Measurements from ENCODE around the gene TMEM187.

The TMEM187 gene

GRCh38 chrX:154013614-154014360, 41.2 kb downstream of the TMEM187 start:
- no peak overlapping the region for H3K56ac ChIP-seq (ENCODE audit: low read length)
- no peak overlapping the region for H2AK5ac ChIP-seq (ENCODE audit: low read length)
- no peak overlapping the region for H2BK15ac ChIP-seq (replicated peaks; ENCODE audit: low read depth)
- H3K79me2 ChIP-seq (ENCODE audit: control insufficient read depth, insufficient read depth, low read length): no peaks in the 10 kb centered on the region
- no peak overlapping the region for H3K4me3 ChIP-seq (ENCODE audit: low read length)
- H4K5ac ChIP-seq (ENCODE audit: low read length): no peak overlapping the region
- H3K79me1 ChIP-seq (ENCODE audit: low read length): no peaks in the 10 kb centered on the region
- no peak overlapping the region for H3K4me2 ChIP-seq (ENCODE audit: low read length)
- H3K36me3 ChIP-seq (ENCODE audit: control insufficient read depth, insufficient read depth, low read length): no peaks in the 10 kb centered on the region
- no CpG with 5 or more reads among the region's 20 CpGs for WGBS (ENCODE audit: extremely low coverage, insufficient coverage, low lambda C conversion rate)
- H3K27me3 ChIP-seq (ENCODE audit: insufficient read depth, low read length, poor library complexity): no peaks in the 10 kb centered on the region
- H2BK120ac ChIP-seq (ENCODE audit: low read depth, low read length): no peak overlapping the region
- H2BK5ac ChIP-seq (ENCODE audit: low read length): no peak overlapping the region
- no peak overlapping the region for H4K8ac ChIP-seq (ENCODE audit: low read depth, low read length)
- H3K4me1 ChIP-seq (ENCODE audit: control insufficient read depth, low read depth, low read length): no peaks in the 10 kb centered on the region
- no peak overlapping the region for H3K23ac ChIP-seq (ENCODE audit: low read length)
- H3K27ac ChIP-seq (ENCODE audit: low read depth, low read length): no peak overlapping the region
- peak; percentile 46 for DNase-seq
- H3K18ac ChIP-seq (ENCODE audit: low read length): no peak overlapping the region
- no peak overlapping the region for H3K9ac ChIP-seq (ENCODE audit: low read length)
- H3K4ac ChIP-seq (ENCODE audit: low read depth, low read length): no peak overlapping the region

DNA sequence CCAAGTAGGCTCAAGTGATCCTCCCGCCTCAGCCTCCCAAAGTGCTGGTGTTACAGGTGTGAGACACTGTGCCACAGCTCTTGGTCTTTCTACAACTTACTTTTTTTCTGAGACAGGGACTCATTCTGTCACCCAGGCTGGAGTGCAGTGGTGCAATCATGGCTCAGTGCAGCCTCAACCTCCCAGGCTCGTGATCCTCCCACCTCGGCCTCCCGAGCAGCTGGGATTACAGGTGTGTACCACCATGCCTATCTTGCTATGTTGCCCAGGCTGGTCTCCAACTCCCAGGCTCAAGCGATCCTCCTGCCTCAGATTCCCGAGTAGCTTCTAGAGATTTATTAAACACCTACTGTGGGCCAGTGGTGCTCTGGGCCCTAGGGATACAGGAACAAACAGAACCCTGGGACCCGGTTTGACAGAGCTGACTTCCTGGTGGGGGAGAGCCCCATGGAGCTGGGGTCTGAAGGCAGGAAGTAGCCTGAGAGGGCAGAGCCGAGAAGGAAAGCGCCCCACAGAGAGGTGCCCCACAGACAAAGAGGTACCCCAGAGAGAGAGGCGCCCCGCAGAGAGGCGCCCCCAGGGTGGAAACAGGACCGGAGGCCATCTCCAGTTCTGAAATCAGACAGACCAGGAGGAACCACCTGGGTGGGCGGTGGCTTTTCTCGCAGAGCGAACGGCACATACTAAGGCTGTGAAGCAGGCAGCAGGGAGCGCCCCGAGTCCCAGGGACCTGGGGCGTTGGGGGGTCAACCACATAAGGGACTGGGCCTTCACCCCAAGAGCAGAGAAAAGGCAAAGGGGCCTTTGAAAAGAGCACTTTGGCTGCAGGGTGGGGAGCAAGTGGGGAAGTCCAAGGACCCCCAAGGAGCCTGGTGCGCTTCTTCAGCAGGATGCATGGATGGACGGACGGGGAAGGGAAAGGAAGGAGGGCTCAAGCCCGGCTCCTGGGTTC, 42.2 kb downstream of the TMEM187 start:
- H2BK5ac ChIP-seq (ENCODE audit: low read length): no peak overlapping the region
- no peak overlapping the region for H3K56ac ChIP-seq (ENCODE audit: low read length)
- H3K4ac ChIP-seq (ENCODE audit: low read depth, low read length): no peak overlapping the region
- H2AK5ac ChIP-seq (ENCODE audit: low read length): no peak overlapping the region
- H3K23ac ChIP-seq (ENCODE audit: low read length): no peak overlapping the region
- H3K27me3 ChIP-seq (ENCODE audit: insufficient read depth, low read length, poor library complexity): no peaks in the 10 kb centered on the region
- H4K8ac ChIP-seq (ENCODE audit: low read depth, low read length): no peak overlapping the region
- no peak for DNase-seq
- no peaks in the 10 kb centered on the region for H3K4me1 ChIP-seq (ENCODE audit: control insufficient read depth, low read depth, low read length)
- no peak overlapping the region for H2BK15ac ChIP-seq (replicated peaks; ENCODE audit: low read depth)
- no peaks in the 10 kb centered on the region for H3K36me3 ChIP-seq (ENCODE audit: control insufficient read depth, insufficient read depth, low read length)
- no CpG with 5 or more reads among the region's 24 CpGs for WGBS (ENCODE audit: extremely low coverage, insufficient coverage, low lambda C conversion rate)
- H4K5ac ChIP-seq (ENCODE audit: low read length): no peak overlapping the region
- H2BK120ac ChIP-seq (ENCODE audit: low read depth, low read length): no peak overlapping the region
- no peak overlapping the region for H3K18ac ChIP-seq (ENCODE audit: low read length)
- H3K27ac ChIP-seq (ENCODE audit: low read depth, low read length): no peak overlapping the region
- H3K79me2 ChIP-seq (ENCODE audit: control insufficient read depth, insufficient read depth, low read length): no peaks in the 10 kb centered on the region
- H3K4me2 ChIP-seq (ENCODE audit: low read length): no peak overlapping the region
- no peak overlapping the region for H3K9ac ChIP-seq (ENCODE audit: low read length)
- H3K79me1 ChIP-seq (ENCODE audit: low read length): no peaks in the 10 kb centered on the region
- no peak overlapping the region for H3K4me3 ChIP-seq (ENCODE audit: low read length)

- Histone ChIP-seq H3K56ac (ENCODE audit: low read length) (no peak overlapping the region), H3K23ac (ENCODE audit: low read length) (no peak overlapping the region), H2AK5ac (ENCODE audit: low read length) (no peak overlapping the region), H2BK120ac (ENCODE audit: low read depth, low read length) (no peak overlapping the region), H3K4me3 (ENCODE audit: low read length) (no peak overlapping the region), H3K36me3 (ENCODE audit: control insufficient read depth, insufficient read depth, low read length) (no peaks in the 10 kb centered on the region), H3K27ac (ENCODE audit: low read depth, low read length) (no peak overlapping the region), H3K4me1 (ENCODE audit: control insufficient read depth, low read depth, low read length) (no peaks in the 10 kb centered on the region), H2BK15ac (replicated peaks; ENCODE audit: low read depth) (no peak overlapping the region), H3K4ac (ENCODE audit: low read depth, low read length) (no peak overlapping the region), H4K5ac (ENCODE audit: low read length) (no peak overlapping the region), H3K4me2 (ENCODE audit: low read length) (no peak overlapping the region), H3K27me3 (ENCODE audit: insufficient read depth, low read length, poor library complexity) (no peaks in the 10 kb centered on the region), H4K8ac (ENCODE audit: low read depth, low read length) (no peak overlapping the region), H3K79me1 (ENCODE audit: low read length) (no peaks in the 10 kb centered on the region), H3K18ac (ENCODE audit: low read length) (no peak overlapping the region), H3K79me2 (ENCODE audit: control insufficient read depth, insufficient read depth, low read length) (no peaks in the 10 kb centered on the region), H3K9ac (ENCODE audit: low read length) (no peak overlapping the region), H2BK5ac (ENCODE audit: low read length) (no peak overlapping the region)
- no CpG with 5 or more reads among the region's 16 CpGs for WGBS (ENCODE audit: extremely low coverage, insufficient coverage, low lambda C conversion rate)
- no peak for DNase-seq
Measured at GRCh38 chrX:154015581-154016264, 43.2 kb downstream of the TMEM187 start.

DNA sequence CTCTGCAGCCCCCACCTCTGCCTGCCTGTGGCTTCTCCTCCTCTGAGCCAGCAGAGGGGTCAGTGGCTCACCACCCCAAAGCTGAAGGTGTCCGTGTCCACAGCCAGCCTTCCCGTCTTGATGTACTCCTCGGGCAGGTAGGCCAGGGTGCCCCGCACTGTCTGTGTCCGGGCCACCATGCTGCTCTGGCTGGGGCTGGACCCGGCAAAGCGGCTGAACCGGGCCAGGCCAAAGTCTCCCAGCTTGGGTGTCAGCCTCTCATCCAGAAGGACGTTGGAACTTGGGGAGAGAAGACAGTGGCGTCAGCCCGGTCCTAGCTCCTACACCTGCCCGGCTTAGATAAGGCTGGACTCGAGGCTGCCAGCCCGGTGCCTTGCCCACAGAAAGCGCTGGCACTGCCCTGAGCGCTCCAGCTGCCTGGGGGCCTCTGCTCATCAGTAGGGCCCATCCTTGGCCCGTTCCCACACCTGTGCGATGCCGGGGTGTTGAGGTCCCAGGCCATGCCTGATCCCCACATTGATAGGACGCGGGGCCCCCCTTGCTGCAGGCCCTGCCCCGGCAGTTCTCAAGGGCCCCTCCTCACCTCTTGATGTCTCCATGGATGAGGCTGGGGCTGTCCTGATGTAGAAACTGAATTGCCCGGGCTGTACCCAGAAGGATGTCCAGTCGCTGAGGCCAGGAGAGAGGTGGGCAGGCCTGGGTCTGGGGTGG, 44.0 kb downstream of the TMEM187 start:
- Histone ChIP-seq H3K36me3 (ENCODE audit: control insufficient read depth, insufficient read depth, low read length) (no peaks in the 10 kb centered on the region), H3K79me1 (ENCODE audit: low read length) (no peaks in the 10 kb centered on the region), H3K9ac (ENCODE audit: low read length) (no peak overlapping the region), H3K56ac (ENCODE audit: low read length) (no peak overlapping the region), H2BK15ac (replicated peaks; ENCODE audit: low read depth) (no peak overlapping the region), H3K4me2 (ENCODE audit: low read length) (no peak overlapping the region), H3K4me1 (ENCODE audit: control insufficient read depth, low read depth, low read length) (no peaks in the 10 kb centered on the region), H3K23ac (ENCODE audit: low read length) (no peak overlapping the region), H4K8ac (ENCODE audit: low read depth, low read length) (no peak overlapping the region), H3K4me3 (ENCODE audit: low read length) (no peak overlapping the region), H4K5ac (ENCODE audit: low read length) (no peak overlapping the region), H3K27me3 (ENCODE audit: insufficient read depth, low read length, poor library complexity) (no peaks in the 10 kb centered on the region), H3K27ac (ENCODE audit: low read depth, low read length) (no peak overlapping the region), H3K79me2 (ENCODE audit: control insufficient read depth, insufficient read depth, low read length) (no peaks in the 10 kb centered on the region), H2BK5ac (ENCODE audit: low read length) (no peak overlapping the region), H2BK120ac (ENCODE audit: low read depth, low read length) (no peak overlapping the region), H3K4ac (ENCODE audit: low read depth, low read length) (no peak overlapping the region), H3K18ac (ENCODE audit: low read length) (no peak overlapping the region), H2AK5ac (ENCODE audit: low read length) (no peak overlapping the region)
- no CpG with 5 or more reads among the region's 24 CpGs for WGBS (ENCODE audit: extremely low coverage, insufficient coverage, low lambda C conversion rate)
- no peak for DNase-seq

DNA sequence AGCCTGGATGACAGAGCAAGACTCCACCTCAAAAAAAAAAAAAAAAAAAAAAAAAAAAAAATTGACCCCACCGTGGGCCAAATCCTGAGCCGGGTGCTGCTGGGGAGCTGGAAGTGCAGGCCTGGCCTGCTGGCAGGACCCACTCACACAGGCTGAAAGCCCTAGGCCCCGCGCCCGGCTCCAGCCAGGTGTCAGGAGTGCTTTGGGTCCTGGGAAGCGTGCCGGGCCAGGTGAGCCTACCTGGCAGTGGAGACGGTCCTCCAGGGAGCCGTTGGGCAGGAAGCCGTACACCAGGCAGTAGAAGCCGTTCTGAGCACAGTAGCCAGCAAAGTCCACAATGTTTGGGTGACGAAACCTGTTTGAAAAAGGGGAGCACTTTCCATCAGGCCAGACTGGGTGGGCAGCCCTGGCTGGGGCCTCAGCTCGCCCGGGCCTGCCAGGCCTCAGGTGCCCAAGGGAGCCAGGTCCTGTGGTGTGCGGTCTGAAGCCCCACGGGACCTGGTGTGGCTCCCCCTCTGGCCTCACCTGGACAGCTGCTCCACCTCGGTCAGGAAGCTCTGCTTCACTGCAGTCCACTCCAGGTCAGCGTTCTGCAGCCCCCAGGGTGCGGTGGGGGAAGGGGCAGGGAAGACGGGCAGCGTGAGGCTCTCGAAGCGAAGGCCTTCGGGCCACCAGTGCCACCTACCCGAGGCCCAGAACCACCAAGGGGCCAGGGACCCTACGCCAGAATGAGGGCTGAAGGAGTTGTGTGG, 45.4 kb downstream of the TMEM187 start:
- Histone ChIP-seq H3K4me3 (ENCODE audit: low read length) (no peak overlapping the region), H3K23ac (ENCODE audit: low read length) (no peak overlapping the region), H3K4ac (ENCODE audit: low read depth, low read length) (no peak overlapping the region), H2BK15ac (replicated peaks; ENCODE audit: low read depth) (no peak overlapping the region), H3K4me2 (ENCODE audit: low read length) (no peak overlapping the region), H2BK5ac (ENCODE audit: low read length) (no peak overlapping the region), H4K8ac (ENCODE audit: low read depth, low read length) (no peak overlapping the region), H3K9ac (ENCODE audit: low read length) (no peak overlapping the region), H3K27me3 (ENCODE audit: insufficient read depth, low read length, poor library complexity) (no peaks in the 10 kb centered on the region), H3K18ac (ENCODE audit: low read length) (no peak overlapping the region), H3K56ac (ENCODE audit: low read length) (peak overlapping the region; percentile 92), H4K5ac (ENCODE audit: low read length) (no peak overlapping the region), H3K36me3 (ENCODE audit: control insufficient read depth, insufficient read depth, low read length) (no peaks in the 10 kb centered on the region), H2AK5ac (ENCODE audit: low read length) (no peak overlapping the region), H3K79me2 (ENCODE audit: control insufficient read depth, insufficient read depth, low read length) (no peaks in the 10 kb centered on the region), H3K79me1 (ENCODE audit: low read length) (no peaks in the 10 kb centered on the region), H3K4me1 (ENCODE audit: control insufficient read depth, low read depth, low read length) (no peaks in the 10 kb centered on the region), H3K27ac (ENCODE audit: low read depth, low read length) (no peak overlapping the region), H2BK120ac (ENCODE audit: low read depth, low read length) (no peak overlapping the region)
- DNase-seq: no peak
- no CpG with 5 or more reads among the region's 26 CpGs for WGBS (ENCODE audit: extremely low coverage, insufficient coverage, low lambda C conversion rate)

Measured in mesendoderm (in vitro differentiated cells).